HG03159 (cell line): ENCODE results near the gene PADI3.

Source experiments
- ATAC-seq: cut with Tn5 transposase; IDR thresholded peaks from one replicate; pipeline ENCODE4 v1.9.1; 2021; ENCODE audit warnings: mild to moderate bottlenecking, moderate library complexity; ENCODE audit not compliant: unreplicated experiment

Gene PADI3

DNA sequence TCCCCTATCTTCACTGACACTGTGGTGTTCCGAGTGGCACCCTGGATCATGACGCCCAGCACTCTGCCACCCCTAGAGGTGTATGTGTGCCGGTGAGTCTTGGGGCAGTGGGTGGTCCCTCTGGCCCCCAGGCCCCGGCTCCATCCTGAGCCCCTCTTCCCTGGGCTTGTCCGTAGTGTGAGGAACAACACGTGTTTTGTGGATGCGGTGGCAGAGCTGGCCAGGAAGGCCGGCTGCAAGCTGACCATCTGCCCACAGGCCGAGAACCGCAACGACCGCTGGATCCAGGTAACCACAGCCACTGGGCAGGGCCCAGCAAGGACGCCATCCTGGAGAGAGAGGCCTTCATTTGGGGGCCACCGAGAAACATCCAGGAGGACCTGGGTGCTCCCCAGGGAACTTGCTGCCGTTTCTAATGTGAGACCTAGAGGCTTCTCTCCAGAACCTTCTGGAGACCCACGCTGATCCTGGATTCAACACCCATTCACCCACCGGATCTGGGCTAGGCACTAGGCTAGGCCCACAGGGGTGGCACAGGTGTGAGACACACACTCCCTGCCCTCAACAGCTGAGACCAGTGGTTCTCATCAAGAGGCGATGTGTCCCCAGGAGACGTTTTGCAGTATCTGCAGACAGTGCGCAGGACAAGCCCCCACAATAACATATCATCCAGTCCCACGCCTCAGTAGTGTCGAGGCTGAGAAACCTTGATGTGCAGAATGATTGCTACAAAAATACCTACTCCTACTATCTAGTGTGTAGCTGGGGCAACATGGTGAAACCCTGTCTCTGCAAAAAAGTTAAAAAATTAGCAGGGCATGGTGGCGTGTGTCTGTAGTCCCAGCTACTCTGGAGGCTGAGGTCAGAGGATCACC is 22.2 kb downstream of the PADI3 start:
- no peak for ATAC-seq

- no peak for ATAC-seq
Observed at GRCh38 chr1:17272066-17272465, 23.2 kb downstream of the PADI3 start.

- ATAC-seq = no peak
Observed at GRCh38 chr1:17272646-17273045, 23.7 kb downstream of the PADI3 start.

GRCh38 chr1:17273096-17273495 is 24.2 kb downstream of the PADI3 start:
- ATAC-seq = no peak

DNA sequence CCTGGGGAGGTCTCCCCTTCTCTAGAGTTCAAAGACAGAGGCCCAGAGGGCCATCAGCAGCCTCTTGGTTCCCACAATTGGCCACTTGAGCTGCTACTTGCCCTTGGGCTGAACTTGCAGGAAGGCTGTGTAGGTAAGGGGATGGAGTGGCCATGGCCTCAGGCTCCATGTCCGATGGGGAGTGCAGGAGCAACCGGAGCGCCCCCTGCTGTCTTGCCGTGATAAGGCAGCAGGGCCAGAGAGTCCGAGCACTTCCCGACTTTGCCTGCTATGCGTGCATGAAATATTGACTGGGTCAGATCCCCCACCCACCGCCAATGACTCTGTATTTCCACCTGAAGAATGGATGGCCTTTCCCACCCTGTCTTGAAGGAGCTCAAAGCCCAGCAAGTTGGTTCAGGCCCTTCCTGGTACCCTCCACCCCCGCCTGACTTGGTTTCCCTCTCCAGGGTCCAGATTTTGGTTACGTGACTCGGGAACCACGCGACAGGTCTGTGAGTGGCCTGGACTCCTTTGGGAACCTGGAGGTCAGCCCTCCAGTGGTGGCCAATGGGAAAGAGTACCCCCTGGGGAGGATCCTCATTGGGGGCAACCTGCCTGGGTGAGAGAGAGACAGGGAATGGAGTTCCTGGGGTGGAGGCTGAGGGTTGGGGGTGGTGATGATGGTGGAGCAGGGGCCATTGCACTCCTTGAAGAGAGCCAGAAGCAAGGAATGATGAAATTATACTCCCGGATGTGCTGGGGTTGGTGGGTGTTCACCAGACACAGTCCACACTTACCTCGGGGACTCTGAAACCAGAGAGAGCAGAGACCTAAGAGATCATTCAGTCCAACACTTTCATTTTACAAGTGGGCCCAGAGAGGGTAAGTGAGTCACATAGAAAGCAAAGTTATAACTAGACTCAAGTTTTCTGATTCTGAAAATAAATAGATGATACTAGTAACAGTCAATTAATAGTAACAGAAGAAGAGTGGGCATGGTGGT is 25.6 kb downstream of the PADI3 start:
- no peak for ATAC-seq

DNA sequence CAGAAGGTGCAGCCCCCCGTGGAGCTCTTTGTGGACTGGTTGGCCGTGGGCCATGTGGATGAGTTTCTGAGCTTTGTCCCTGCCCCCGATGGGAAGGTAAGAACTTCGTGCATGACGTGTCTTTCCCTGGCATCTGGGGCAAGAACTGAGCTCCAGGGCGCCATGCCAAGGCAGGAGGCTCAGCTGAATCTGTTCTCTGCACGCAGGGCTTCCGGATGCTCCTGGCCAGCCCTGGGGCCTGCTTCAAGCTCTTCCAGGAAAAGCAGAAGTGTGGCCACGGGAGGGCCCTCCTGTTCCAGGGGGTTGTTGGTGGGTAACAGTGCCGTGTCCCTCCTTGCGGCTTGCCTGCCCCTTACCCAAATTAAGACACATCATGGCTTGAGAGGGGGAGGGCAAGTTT is 27.7 kb downstream of the PADI3 start:
- no peak for ATAC-seq

- no peak for ATAC-seq
Observed at GRCh38 chr1:17277511-17278159, 28.7 kb downstream of the PADI3 start.

GRCh38 chr1:17278996-17279830 is 30.3 kb downstream of the PADI3 start:
- ATAC-seq = no peak

GRCh38 chr1:17280436-17280835 is 31.5 kb downstream of the PADI3 start:
- no peak for ATAC-seq

DNA sequence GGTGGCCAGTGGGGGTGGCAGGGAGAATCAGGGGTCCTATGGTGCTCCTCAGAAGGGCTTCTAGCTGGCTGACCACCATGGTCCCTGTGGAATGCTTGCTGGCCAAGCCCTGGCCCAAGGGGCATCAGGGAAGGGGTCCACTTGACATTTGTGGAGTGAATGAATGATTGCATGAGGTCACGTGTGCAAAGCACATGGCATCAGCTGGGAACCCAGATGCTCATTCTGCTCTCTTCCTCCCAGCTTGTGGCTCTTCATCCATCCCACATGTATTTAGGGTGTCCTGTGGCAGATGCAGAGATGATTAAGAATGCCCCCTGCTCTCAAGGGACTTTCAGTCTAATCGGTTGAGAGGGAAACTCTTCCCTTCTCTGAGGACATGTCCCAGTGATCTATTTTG is 32.0 kb downstream of the PADI3 start:
- no peak for ATAC-seq

DNA sequence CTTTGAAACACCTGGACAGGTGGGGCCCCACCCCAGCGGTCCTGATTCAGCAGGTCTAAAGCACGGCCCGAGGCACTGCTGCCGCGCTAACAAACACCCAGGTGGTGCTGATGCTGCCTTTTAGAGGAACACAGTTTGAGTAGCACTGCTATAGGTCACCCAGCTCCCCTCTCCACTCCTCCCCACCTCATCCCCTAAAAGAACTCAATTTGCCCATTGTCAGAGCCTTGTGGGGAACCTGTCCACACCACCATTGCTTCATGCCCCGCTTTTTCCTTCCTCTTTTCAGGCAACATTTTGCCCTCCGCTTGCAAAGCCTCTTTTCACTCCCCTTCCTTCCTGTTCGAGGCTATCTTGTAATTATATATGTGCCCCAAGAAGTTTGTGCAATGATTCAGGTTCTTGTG is 32.9 kb downstream of the PADI3 start:
- ATAC-seq = no peak

- ATAC-seq = no peak
Observed at GRCh38 chr1:17282836-17283235, 33.9 kb downstream of the PADI3 start.

- ATAC-seq = no peak
Observed at GRCh38 chr1:17286646-17287045, 37.7 kb downstream of the PADI3 start.

DNA sequence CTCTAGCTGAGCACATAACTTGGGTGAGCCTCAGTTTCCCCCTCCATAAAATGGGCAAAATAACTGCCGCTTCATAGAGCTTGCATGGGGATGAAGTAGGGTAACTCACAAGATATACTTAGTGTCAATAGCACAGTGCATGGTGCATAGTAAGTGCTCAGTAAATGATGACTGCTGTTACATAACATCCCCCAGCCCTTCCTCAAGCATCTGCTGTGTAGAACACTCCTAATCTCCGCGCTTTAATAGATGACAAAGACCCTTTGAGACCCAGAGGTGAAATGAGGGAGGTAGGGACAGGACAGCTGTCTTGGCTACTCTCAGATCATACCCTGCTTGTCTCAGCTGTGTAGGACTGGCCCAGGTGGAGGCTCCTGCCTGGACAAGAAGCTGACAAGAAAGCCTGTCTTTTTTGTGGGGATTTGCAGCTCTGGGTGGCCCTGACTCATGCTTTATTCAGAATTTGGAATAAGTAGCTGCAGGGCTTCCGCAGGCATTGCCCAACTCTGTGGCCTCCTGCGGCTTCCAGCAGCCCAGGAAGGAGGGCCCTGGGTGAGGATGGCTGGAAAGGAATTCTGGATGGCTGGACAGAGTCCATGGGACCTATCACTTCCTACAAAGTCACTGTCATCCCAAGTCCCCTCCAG is 38.4 kb downstream of the PADI3 start:
- ATAC-seq = no peak

DNA sequence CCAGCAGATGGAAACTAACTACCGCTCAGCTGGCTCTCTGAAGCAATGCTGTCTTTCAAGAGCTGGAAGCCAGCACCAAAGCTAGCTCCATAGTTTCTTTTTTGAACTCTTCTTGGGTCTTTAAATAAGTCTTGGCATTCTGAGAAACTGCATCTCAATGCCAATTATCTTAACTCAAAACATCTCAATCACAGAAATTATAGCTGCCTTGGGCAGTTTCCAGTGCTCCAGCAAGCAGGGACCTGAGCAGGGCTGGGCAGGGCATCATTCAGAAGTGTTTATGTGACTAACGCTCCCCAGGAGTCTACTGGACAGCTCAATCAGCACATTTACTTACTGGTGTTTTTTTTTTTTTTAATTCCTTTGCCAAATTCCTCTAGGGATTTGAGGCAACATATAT is 40.8 kb downstream of the PADI3 start:
- no peak for ATAC-seq

GRCh38 chr1:17290553-17290952 is 41.7 kb downstream of the PADI3 start:
- ATAC-seq = no peak

DNA sequence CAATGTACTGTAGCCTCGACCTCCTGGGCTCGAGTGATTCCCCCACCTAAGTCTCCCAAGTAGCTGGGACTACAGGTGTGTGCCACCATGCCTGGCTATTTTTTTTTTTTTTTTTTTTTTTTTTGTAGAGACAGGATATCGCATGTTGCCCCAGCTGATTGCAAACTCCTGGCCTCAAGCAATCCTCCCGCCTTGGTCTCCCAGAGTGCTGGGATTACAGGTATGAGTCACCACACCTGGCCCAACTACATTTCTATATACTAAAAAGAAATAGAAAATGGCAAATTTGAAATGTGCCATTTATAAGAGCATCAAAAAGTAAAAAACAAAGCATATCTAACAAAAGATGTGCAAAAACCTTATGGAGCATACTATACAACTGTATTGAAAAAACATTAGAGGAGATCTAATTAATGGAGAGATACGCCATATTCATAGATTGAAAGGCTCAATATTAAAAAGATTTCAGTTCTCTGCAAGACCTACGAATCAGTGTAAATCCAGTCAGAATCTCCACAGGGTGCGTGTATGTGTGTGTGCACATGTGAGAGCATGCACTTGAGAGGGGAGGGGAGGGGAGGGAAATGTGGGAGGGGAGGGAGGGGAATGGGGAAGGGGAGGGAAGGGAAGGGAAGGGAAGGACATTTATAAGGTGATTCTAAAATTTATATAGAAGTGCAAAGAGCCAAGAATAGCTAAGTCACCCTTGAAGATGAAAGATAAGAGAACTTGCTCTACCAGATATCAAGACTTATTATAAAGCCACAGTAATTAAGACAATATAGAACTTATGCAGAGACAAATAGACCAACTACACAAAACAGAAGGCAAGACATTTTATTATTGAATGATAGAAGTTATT is 43.6 kb downstream of the PADI3 start:
- no peak for ATAC-seq

DNA sequence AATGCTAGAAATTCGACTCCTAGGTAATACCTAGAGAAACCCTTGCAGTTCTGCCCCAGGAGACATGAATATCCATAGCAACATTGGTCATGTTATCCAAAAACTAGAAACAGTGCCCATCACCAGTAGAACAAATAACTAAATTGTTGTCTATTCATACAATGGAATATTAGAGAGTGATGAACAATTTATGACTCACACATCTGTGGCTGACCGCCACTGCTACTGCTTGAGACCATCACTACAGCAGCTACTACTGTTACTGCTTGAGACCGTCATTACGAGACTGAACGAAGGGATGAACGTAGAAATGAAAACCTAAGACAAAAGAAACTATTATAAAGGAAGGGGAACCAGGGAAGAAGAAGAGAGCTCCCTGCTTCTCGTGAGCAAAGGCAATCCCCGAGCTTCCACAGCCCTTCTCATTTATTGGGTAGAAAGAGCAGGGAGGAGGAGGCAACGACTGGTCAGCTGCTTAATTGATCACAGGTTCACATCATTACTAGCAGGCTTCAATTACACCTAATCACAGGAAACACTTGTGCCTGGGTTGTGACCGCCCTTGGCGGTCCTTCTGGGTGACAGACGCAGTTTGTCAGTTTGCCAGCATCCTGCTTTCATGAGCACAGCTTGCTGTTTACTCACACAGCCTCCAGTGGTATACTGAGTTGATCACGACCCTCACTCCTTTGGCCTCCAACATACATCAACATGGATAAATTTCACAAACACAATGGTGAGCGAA is 45.0 kb downstream of the PADI3 start:
- ATAC-seq = no peak
